Measurements from ENCODE around the gene INPP4B. TPM values are rescaled to one million over a fixed set of nuclear protein-coding genes. Genes with fewer than 3 reads are reported as not detected.
"Not testable (repeated sequence)": the region's sequence is repeated elsewhere in the genome, so short reads cannot be mapped to it uniquely, and the experiment has no call there.

The INPP4B gene
- total RNA-seq, 1 experiment from 2014 or later: 17.6 TPM

- no TSS peak for BruUV-seq (replicated peaks)
- H3K4me1 Mint-ChIP-seq (ENCODE audit: insufficient read depth, unreplicated experiment): peaks cover 10% of the 10 kb centered on the region
- no peaks in the 10 kb centered on the region for H3K36me3 Mint-ChIP-seq (ENCODE audit: insufficient read depth, unreplicated experiment)
- no peaks in the 10 kb centered on the region for H3K27me3 Mint-ChIP-seq (ENCODE audit: insufficient read depth, unreplicated experiment)
- no peak for TF ChIP-seq CTCF (IDR thresholded peaks at IDR 0.05; ENCODE audit: unreplicated experiment)
- DNase-seq (ENCODE audit: unreplicated experiment): peak; percentile 54
- no peak overlapping the region for H3K4me3 Mint-ChIP-seq (ENCODE audit: unreplicated experiment)
- peak overlapping the region; percentile 42 for H3K27ac Mint-ChIP-seq (ENCODE audit: low read depth, unreplicated experiment)
- intact Hi-C loops (cut with micrococcal nuclease): no loop called here
- POLR2A ChIA-PET: interaction anchor here (0.7 to 1.2 kb wide), 5 partner anchors 12 to 227 kb away, joined by 4 to 6 read pairs (median 4); no protein-coding TSS in a partner anchor
- H3K9me3 Mint-ChIP-seq (ENCODE audit: unreplicated experiment): no peaks in the 10 kb centered on the region
- CTCF ChIA-PET: interaction anchor here (0.6 to 0.7 kb wide), 2 partner anchors 229 to 1432 kb away, joined by 3 read pairs; no protein-coding TSS in a partner anchor
Observed at GRCh38 chr4:142079959-142080358, 766.1 kb downstream of the INPP4B start.

DNA sequence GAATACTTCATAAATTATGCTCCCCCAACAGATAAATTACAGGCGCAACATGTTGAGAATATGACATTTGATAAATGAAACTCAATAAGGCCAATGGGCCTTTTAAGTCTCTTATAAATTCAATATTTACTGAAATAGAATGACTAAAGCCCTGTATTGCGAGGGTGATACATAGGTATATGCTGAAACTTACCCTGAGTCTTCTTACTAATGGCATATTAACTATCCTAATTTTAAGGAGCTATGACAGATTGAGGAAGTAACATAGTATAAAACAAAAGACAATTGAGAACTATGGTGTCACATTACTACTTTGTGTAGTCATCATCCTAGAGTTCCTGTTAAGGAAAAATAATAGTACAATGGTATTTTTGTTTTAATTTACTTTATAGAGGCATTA lies 769.1 kb downstream of the INPP4B start:
- TF ChIP-seq CTCF (IDR thresholded peaks at IDR 0.05; ENCODE audit: unreplicated experiment): no peak
- Mint-ChIP-seq H3K4me1 (ENCODE audit: insufficient read depth, unreplicated experiment) (peaks cover 10% of the 10 kb centered on the region), H3K9me3 (ENCODE audit: unreplicated experiment) (no peaks in the 10 kb centered on the region), H3K36me3 (ENCODE audit: insufficient read depth, unreplicated experiment) (no peaks in the 10 kb centered on the region), H3K27ac (ENCODE audit: low read depth, unreplicated experiment) (no peak overlapping the region), H3K27me3 (ENCODE audit: insufficient read depth, unreplicated experiment) (no peaks in the 10 kb centered on the region), H3K4me3 (ENCODE audit: unreplicated experiment) (no peak overlapping the region)
- CTCF ChIA-PET: interaction anchor here (0.6 kb wide), 1 partner anchor 129 kb away, joined by 3 read pairs; no protein-coding TSS in a partner anchor
- intact Hi-C loops (cut with micrococcal nuclease): no loop called here
- POLR2A ChIA-PET: no interaction called here
- BruUV-seq (replicated peaks): no TSS peak
- no peak for DNase-seq (ENCODE audit: unreplicated experiment)

GRCh38 chr4:142068304-142068703 lies 777.8 kb downstream of the INPP4B start:
- peaks cover 11% of the 10 kb centered on the region for H3K9me3 Mint-ChIP-seq (ENCODE audit: unreplicated experiment)
- H3K4me1 Mint-ChIP-seq (ENCODE audit: insufficient read depth, unreplicated experiment); CTCF ChIA-PET; POLR2A ChIA-PET; H3K27me3 Mint-ChIP-seq (ENCODE audit: insufficient read depth, unreplicated experiment); DNase-seq (ENCODE audit: unreplicated experiment); intact Hi-C loops (cut with micrococcal nuclease); H3K4me3 Mint-ChIP-seq (ENCODE audit: unreplicated experiment); BruUV-seq (replicated peaks); H3K27ac Mint-ChIP-seq (ENCODE audit: low read depth, unreplicated experiment): not testable (repeated sequence)
- H3K36me3 Mint-ChIP-seq (ENCODE audit: insufficient read depth, unreplicated experiment): peaks cover 23% of the 10 kb centered on the region

GRCh38 chr4:142066562-142066961 lies 779.5 kb downstream of the INPP4B start:
- H3K4me1 Mint-ChIP-seq (ENCODE audit: insufficient read depth, unreplicated experiment); POLR2A ChIA-PET; intact Hi-C loops (cut with micrococcal nuclease); H3K4me3 Mint-ChIP-seq (ENCODE audit: unreplicated experiment); BruUV-seq (replicated peaks); H3K27ac Mint-ChIP-seq (ENCODE audit: low read depth, unreplicated experiment); H3K27me3 Mint-ChIP-seq (ENCODE audit: insufficient read depth, unreplicated experiment); DNase-seq (ENCODE audit: unreplicated experiment): not testable (repeated sequence)
- CTCF ChIA-PET: interaction anchor here (0.6 kb wide), 1 partner anchor 885 kb away, joined by 4 read pairs; no protein-coding TSS in a partner anchor
- Mint-ChIP-seq H3K9me3 (ENCODE audit: unreplicated experiment) (peaks cover 11% of the 10 kb centered on the region), H3K36me3 (ENCODE audit: insufficient read depth, unreplicated experiment) (peaks cover 23% of the 10 kb centered on the region)

- H3K4me3 Mint-ChIP-seq (ENCODE audit: unreplicated experiment): no peak overlapping the region
- CTCF ChIA-PET: no interaction called here
- no peak for TF ChIP-seq CTCF (IDR thresholded peaks at IDR 0.05; ENCODE audit: unreplicated experiment)
- DNase-seq (ENCODE audit: unreplicated experiment): no peak
- no TSS peak for BruUV-seq (replicated peaks)
- peaks cover 11% of the 10 kb centered on the region for H3K9me3 Mint-ChIP-seq (ENCODE audit: unreplicated experiment)
- no peak overlapping the region for H3K27ac Mint-ChIP-seq (ENCODE audit: low read depth, unreplicated experiment)
- POLR2A ChIA-PET: no interaction called here
- H3K4me1 Mint-ChIP-seq (ENCODE audit: insufficient read depth, unreplicated experiment): no peaks in the 10 kb centered on the region
- intact Hi-C loops (cut with micrococcal nuclease): no loop called here
- H3K36me3 Mint-ChIP-seq (ENCODE audit: insufficient read depth, unreplicated experiment): peaks cover 24% of the 10 kb centered on the region
- no peaks in the 10 kb centered on the region for H3K27me3 Mint-ChIP-seq (ENCODE audit: insufficient read depth, unreplicated experiment)
Observed at GRCh38 chr4:142065086-142065647, 780.9 kb downstream of the INPP4B start.
